H1 (cell line): Measurements from ENCODE around the gene TRPM1. TPM values are rescaled to one million over a fixed set of nuclear protein-coding genes. Genes with fewer than 3 reads are reported as not detected.

Source experiments
- CEBPB ChIP-seq: IDR thresholded peaks from 2 replicates; pipeline ENCODE4 v1.6.1; 2012; ENCODE audit warnings: low read depth, low read length
- FOSL1 ChIP-seq: IDR thresholded peaks from 2 replicates; pipeline ENCODE4 v1.6.1; 2011; ENCODE audit warnings: mild to moderate bottlenecking, low read depth, low read length, moderate library complexity; ENCODE audit not compliant: insufficient read depth
- KDM1A ChIP-seq: fragments of 200-600, 300-600 bp; sonication (generic); IDR thresholded peaks from 2 replicates; pipeline ENCODE4 v1.7.1; 2016; ENCODE audit warnings: mild to moderate bottlenecking, low read length, borderline replicate concordance
- NRF1 ChIP-seq: IDR thresholded peaks from 2 replicates; pipeline ENCODE4 v1.6.1; 2011; ENCODE audit warnings: mild to moderate bottlenecking, low read depth, low read length, improper control_type of control experiment
- SP1 ChIP-seq: IDR thresholded peaks from 2 replicates; pipeline ENCODE4 v1.6.1; 2011; ENCODE audit warnings: low read depth, low read length
- SP4 ChIP-seq: IDR thresholded peaks from 2 replicates; pipeline ENCODE4 v1.6.1; 2012; ENCODE audit warnings: low read length, inconsistent platforms
- USF2 ChIP-seq: IDR thresholded peaks from 2 replicates; pipeline ENCODE4 v1.6.1; 2011; ENCODE audit warnings: low read length, improper control_type of control experiment
- polyA plus RNA-seq, 7 experiments: library from polyadenylated mRNA; depleted of rRNA in 3 of 7; stranded (reverse) in 5 of 7; unstranded in 2 of 7; fragments of >200 nt in 5 of 7; fragments of 200-250 nt in 2 of 7; gene quantifications; 1 replicate in 5 of 7; 2 replicates in 1 of 7; 4 replicates in 1 of 7; pipeline versions ENCODE4 v1.2.1 to v1.2.3, GENCODE V29; 2011 to 2013; ENCODE audit warnings: missing spikeins in 2 of 7, mixed read lengths in 2 of 7
- total RNA-seq: library from RNA; stranded (reverse); fragmentation: NEBNext Ultra II Directional; extraction: Animal tissue kit (Norgen Biotek cat#: 25700); gene quantifications from 2 replicates; pipeline ENCODE4 v1.2.1, GENCODE V29; 2021

The TRPM1 gene
- total and polyA plus RNA-seq, 2 of the 8 experiments (the other 6 are each of a cell fraction or from before 2014, with no cell fraction given) = 0.05 TPM; not detected in 1

- TF ChIP-seq SP1 = no peak
- no peak for TF ChIP-seq SP4
- no peak for TF ChIP-seq USF2
- TF ChIP-seq FOSL1 = no peak
- TF ChIP-seq NRF1 = no peak
- TF ChIP-seq CEBPB = no peak
- no peak for TF ChIP-seq KDM1A
Measured at GRCh38 chr15:31106495-31107300, 5.2 kb upstream of the TRPM1 start (continued).
